Progenitor cell of endocrine pancreas (in vitro differentiated cells): ENCODE results near the gene HDDC3. TPM values are rescaled to one million over a fixed set of nuclear protein-coding genes. Genes with fewer than 3 reads are reported as not detected.

Source experiments
- DNase-seq: peaks from one replicate; pipeline ENCODE4 v3.0.0; 2021; ENCODE audit warnings: low spot score; ENCODE audit not compliant: unreplicated experiment
- H3K27ac Mint-ChIP-seq: 2 replicates; pipeline ENCODE4 v1.8.0; 2021; ENCODE audit warnings: mild to moderate bottlenecking, moderate library complexity, mixed read lengths
- H3K27me3 Mint-ChIP-seq: 2 replicates; pipeline ENCODE4 v1.8.0; 2021; ENCODE audit warnings: mixed read lengths
- H3K36me3 Mint-ChIP-seq: 2 replicates; pipeline ENCODE4 v1.8.0; 2022; ENCODE audit warnings: mixed read lengths; ENCODE audit not compliant: insufficient read depth
- H3K4me1 Mint-ChIP-seq: 2 replicates; pipeline ENCODE4 v1.8.0; 2021; ENCODE audit warnings: low read depth, mixed read lengths
- H3K4me3 Mint-ChIP-seq: 2 replicates; pipeline ENCODE4 v1.8.0; 2021; ENCODE audit warnings: low read depth, mild to moderate bottlenecking, moderate library complexity, mixed read lengths
- H3K9me3 Mint-ChIP-seq: 2 replicates; pipeline ENCODE4 v1.8.0; 2021; ENCODE audit warnings: low read depth, mixed read lengths
- CTCF ChIP-seq: fragments of 200-600 bp; sonication (generic); IDR thresholded peaks from one replicate; pipeline ENCODE4 v1.5.0; 2021; ENCODE audit warnings: antibody characterized with exemption, mild to moderate bottlenecking; ENCODE audit not compliant: unreplicated experiment
- total RNA-seq: library from RNA; stranded (reverse); gene quantifications from 2 replicates; pipeline ENCODE4 v1.2.1, GENCODE V29; 2021

Gene HDDC3
- total RNA-seq, 1 donor from 2014 or later, result 14.5 TPM

GRCh38 chr15:90956274-90957030, 24.1 kb upstream of the HDDC3 start:
- no peaks in the 10 kb centered on the region for H3K9me3 Mint-ChIP-seq
- peaks cover 9% of the 10 kb centered on the region for H3K36me3 Mint-ChIP-seq
- H3K27ac Mint-ChIP-seq, result peak overlapping the region; percentile 69
- peak overlapping the region; percentile 86 for H3K4me3 Mint-ChIP-seq
- peak; percentile 87 for DNase-seq
- H3K27me3 Mint-ChIP-seq, result no peaks in the 10 kb centered on the region
- peaks cover 9% of the 10 kb centered on the region for H3K4me1 Mint-ChIP-seq
- peak; percentile 98 for TF ChIP-seq CTCF

- no peak for DNase-seq
- Mint-ChIP-seq H3K4me3 (peak overlapping the region; percentile 86), H3K4me1 (peaks cover 9% of the 10 kb centered on the region), H3K36me3 (peaks cover 9% of the 10 kb centered on the region), H3K9me3 (no peaks in the 10 kb centered on the region), H3K27ac (no peak overlapping the region), H3K27me3 (no peaks in the 10 kb centered on the region)
- no peak for TF ChIP-seq CTCF
Observed at GRCh38 chr15:90955624-90956273, 23.4 kb upstream of the HDDC3 start.

GRCh38 chr15:90954712-90955623, 22.6 kb upstream of the HDDC3 start, which contains the start of gene RCCD1:
RCCD1 (plus strand) TSS chr15:90954884; CDS start chr15:90956735, 1,851 bp downstream.
- no peak for TF ChIP-seq CTCF
- Mint-ChIP-seq H3K4me3 (peak within 1 kb of the TSS; percentile 86), H3K36me3 (peaks cover 9% of the 10 kb centered on the region), H3K9me3 (no peaks in the 10 kb centered on the region), H3K27me3 (no peaks in the 10 kb centered on the region), H3K4me1 (peaks cover 9% of the 10 kb centered on the region), H3K27ac (peak within 1 kb of the TSS; percentile 95)
- DNase-seq, result peak; percentile 80

GRCh38 chr15:90953947-90954711, 21.8 kb upstream of the HDDC3 start:
- H3K27ac Mint-ChIP-seq, result no peak overlapping the region
- no peaks in the 10 kb centered on the region for H3K27me3 Mint-ChIP-seq
- peak overlapping the region; percentile 86 for H3K4me3 Mint-ChIP-seq
- no peaks in the 10 kb centered on the region for H3K9me3 Mint-ChIP-seq
- DNase-seq, result no peak
- H3K36me3 Mint-ChIP-seq, result peaks cover 6% of the 10 kb centered on the region
- TF ChIP-seq CTCF, result no peak
- H3K4me1 Mint-ChIP-seq, result peaks cover 9% of the 10 kb centered on the region
